HG03064 (cell line): ENCODE measurements around the gene PRXL2B.
"Not testable (repeated sequence)": the region's sequence is repeated elsewhere in the genome, so short reads cannot be mapped to it uniquely, and the experiment has no call there.

Source experiments
- ATAC-seq: cut with Tn5 transposase; IDR thresholded peaks from one replicate; pipeline ENCODE4 v1.9.1; 2021; ENCODE audit warnings: low read depth; ENCODE audit not compliant: unreplicated experiment

The PRXL2B gene

GRCh38 chr1:2563205-2563604 lies 23.4 kb upstream of the PRXL2B start:
- no peak for ATAC-seq

DNA sequence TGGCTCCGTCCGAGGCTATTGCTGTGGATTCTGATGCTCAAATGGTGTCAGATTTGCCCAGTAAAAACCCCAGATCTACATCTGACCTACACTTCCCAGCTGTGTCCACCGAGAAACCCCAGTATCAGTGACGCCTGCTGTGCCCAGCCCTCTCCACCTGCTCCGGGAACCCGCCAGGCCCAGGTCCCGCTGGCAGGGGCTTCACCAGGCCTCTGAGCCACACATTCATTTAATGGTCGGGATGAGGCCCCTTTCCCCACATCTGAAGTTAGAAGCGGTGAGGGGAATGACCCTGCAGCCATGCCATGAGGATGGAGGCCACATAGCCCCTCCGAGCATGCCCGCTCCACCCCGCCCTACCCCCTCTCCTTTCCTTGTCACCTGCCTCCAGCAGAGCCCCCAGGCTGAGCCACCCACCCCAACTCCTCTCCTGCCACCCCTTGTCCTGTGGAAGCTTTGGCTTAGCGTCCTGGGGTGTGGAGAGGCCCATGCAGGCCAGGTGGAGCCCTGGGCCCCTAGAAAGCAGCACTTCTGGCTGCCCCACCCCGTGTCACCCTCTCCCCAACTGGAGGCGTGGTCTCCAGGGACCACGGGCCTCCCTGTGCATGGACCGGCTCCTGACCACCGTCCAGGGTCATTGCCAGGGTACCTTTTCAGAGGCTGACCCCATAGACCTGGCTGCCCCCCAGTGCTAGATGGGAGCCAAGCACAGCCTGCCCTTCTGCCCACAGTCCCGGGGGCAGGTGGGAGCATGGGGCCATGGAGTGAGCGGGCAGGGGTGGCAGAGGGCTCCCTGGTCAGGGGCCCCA lies 22.4 kb upstream of the PRXL2B start:
- no peak for ATAC-seq

- ATAC-seq, result no peak
These were observed 21.7 kb upstream of the PRXL2B start for GRCh38 chr1:2564815-2565374.

DNA sequence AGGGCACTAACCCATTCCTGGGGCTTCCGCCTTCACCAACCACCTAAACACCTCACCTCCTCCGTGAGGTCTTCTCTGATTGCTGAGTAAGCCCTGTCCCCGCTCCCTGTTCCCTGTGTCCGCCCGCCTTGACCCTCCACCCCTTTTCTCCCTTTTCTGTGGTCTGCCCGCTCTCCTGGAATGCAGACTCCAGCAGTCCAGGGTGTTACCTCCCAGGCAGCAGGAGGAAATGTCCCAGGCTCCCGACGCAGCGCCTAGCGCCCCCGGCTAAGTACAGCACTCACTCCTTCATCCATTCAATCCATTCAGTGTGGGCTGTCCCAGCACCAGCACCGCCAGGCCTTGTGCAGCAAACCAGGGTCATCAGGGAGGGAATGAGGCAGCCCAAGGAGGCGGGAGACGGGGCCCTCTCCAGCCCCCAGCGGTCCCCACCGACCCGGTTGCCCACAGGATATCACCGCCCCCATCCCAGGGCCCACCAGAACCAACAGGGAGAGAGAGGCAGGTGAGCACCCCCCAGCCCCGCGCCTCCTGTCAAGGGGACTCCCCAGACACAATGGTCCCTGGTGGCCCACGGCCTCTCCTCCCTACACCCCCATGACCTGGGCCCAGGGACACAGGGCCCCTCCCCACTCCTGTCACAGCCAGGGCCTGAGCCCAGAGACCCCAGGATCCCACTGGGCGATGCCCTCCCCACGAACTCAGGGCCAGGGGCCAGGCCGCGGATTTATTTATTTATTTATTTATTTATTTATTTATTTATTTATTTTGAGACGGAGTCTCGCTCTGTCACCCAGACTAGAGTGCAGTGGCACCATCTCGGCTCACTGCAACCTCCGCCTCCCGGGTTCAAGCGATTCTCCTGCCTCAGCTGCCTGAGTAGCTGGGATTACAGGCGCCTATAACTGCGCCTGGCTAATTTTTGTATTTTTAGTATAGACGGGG lies 20.2 kb upstream of the PRXL2B start:
- no peak for ATAC-seq

- ATAC-seq, result no peak
These were observed 19.4 kb upstream of the PRXL2B start for GRCh38 chr1:2567083-2567679.

GRCh38 chr1:2568187-2568816 lies 18.3 kb upstream of the PRXL2B start:
- not testable (repeated sequence) for ATAC-seq

- ATAC-seq, result no peak
These were observed 17.5 kb upstream of the PRXL2B start for GRCh38 chr1:2569060-2569459.

DNA sequence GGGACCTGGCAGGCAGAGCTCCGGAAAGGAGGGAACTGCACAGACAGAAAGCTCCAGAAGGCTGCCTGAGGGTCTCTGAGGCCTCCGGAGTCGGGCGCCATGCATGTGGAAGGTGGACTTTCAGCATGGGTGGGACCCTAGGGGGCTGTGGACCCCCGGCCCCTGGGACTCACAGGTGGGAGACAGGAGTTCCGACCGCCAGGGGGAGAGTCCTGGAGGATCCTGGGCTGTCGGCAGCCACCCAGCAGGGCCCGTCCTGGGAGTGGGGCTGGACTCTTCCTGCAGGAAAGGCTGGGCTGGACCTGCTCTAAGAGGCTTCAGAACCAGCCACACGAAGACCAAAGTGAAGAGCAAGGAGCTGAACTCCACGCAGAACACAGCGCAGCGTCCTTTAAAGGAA lies 16.9 kb upstream of the PRXL2B start:
- ATAC-seq, result not testable (repeated sequence)

DNA sequence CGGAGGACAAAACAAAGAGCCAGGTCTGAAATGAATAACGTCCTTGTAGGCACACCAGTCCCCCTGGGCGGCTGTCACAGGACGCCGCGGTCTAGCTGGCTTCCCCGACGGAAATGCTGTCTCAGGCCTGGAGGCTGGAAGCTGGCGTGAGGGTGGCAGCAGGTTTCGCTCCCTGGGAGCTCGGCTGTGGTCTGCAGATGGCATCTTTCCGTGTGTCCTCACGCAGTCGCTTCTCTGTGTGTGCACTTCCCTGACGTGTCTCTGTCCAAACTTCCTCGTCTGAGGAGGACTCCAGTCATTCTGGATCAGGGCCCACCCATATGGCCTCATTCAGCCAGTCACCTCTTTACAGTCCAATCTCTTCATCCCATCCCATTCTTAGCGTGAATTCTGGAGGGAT lies 16.2 kb upstream of the PRXL2B start:
- ATAC-seq, result no peak

DNA sequence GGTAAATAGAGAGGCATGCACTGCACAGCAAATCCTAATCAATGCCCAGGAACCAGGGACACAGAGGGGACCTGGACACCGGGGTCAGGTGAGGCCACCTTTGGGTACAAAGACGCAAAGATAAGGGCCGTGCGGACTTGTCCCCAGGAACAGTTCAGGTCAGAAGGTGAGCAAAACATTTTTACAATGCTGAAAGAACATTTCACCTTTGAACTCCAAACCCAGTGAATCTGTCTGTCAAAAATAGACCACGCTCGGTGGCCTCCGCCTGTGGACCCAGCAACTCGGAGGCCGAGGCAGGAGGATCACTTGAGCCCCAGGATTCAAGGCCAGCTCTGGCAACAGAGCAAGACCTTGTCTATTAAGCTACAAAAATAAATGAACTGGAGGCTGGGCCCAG lies 15.2 kb upstream of the PRXL2B start:
- no peak for ATAC-seq

DNA sequence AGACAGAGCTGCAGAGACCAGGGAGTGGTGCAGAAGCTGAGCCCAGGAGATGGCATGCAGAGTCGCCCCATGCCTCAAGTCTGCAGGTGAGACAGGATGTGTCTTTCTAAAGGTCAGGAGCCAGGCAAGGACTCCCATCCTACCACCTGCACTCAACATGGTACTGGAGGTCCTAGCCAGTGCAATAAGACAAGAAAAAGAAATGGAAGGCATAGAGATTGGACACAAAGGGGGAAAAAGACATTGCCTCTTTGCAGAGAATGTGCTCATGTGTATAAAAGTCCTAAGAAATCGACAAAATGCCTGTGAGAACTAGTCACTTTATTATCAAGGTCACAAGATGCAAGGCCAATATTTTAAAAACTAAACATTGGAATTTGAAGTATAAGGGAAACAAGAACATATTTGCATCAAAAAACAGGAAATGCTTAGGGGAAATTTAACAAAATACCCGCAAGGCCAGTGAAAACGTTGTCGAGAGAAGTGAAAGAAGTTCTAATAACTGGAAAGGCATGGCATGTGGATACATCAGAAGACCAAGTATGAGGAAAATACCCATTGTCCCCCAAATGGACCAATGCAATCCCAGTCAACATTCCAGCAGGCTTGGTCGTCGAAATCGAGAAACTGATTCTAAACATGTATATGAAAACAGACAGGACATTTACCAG lies 13.2 kb upstream of the PRXL2B start:
- ATAC-seq, result no peak

DNA sequence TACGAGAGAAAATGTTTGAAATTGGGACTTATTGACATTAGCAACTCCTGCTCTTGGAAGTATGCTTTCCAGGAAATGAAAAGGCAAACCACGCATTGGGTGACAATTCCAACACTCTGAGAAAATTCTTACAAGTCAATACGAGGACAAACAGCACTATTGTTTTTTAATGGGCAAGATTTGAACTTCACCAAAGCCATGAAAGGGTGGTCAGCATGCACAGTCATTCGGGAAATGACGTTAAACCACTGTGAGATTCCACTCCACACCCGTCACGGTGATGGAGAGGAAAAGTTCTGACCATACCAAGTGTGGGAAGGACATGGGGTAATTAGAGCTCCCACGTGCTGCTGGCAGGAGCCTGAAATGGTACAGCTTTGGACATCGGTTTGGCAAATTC lies 12.2 kb upstream of the PRXL2B start:
- no peak for ATAC-seq

DNA sequence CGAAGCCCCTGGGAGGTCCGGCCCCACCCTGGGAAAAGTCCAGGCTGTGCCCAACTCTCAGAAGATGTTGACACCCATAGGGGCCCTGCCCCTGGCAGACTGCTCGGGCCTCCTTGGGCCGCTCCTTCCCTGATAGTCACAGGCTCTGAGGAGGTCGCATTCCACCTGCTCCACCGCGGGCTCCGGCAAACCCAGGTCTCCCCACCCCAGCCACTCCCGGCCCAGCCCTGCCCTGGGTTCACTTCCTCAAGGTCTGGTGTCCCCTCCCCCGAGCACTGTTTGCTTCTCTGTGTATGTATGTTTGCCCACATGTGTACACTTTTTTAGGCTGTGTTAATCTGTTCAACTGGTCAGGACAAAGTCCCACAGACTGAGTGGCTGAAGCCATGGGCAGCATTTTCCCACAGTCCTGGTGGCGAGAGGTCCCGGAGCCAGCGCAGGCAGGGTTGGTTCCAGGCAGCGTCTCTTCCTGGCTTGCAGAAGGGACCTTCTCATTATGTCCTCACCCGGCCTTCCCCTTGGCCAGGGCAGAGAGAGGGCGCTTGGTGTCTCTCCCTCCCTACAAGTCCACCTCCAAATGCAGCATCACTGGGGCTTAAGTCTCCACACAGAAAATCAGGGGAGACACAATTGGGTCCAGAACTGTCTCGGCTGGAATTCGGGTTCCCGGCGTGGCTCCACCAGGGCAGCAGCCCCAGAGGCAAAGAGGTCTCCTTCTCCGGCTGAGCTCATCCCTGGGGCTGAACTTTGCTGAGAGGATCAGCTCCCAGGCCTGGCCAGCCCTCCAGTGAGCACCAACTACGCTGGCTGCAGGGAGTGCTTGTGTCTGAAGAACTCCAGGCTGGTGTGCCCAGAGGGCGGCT lies 10.5 kb upstream of the PRXL2B start:
- no peak for ATAC-seq

GRCh38 chr1:2577565-2578075 lies 9.0 kb upstream of the PRXL2B start:
- ATAC-seq, result peak; percentile 25

DNA sequence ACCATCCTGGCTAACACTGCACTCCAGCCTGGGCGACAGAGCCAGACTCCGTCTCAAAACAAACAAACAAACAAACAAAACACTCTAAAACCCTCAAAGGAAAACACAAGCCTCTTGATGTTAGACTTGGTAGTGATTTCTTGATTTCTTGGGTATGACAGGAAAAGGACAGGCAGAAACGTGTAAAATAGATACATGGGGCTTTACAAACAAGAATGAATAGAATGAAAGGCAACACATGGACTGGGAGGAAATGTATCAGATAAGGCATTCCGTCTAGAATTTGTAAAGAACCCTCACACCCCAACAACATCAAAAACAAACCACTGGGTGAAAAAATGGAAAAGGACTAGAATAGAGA lies 7.8 kb upstream of the PRXL2B start:
- ATAC-seq, result no peak

- ATAC-seq, result no peak
These were observed 5.9 kb upstream of the PRXL2B start for GRCh38 chr1:2580691-2581090.

- ATAC-seq, result no peak
These were observed 4.2 kb upstream of the PRXL2B start for GRCh38 chr1:2582391-2582790.

GRCh38 chr1:2583331-2583791 lies 3.2 kb upstream of the PRXL2B start:
- no peak for ATAC-seq

GRCh38 chr1:2583871-2584351 lies 2.7 kb upstream of the PRXL2B start:
- no peak for ATAC-seq
